ENCODE data around the gene PLEKHA6.
"Not testable (repeated sequence)": the region's sequence is repeated elsewhere in the genome, so short reads cannot be mapped to it uniquely, and the experiment has no call there.

The PLEKHA6 gene

DNA sequence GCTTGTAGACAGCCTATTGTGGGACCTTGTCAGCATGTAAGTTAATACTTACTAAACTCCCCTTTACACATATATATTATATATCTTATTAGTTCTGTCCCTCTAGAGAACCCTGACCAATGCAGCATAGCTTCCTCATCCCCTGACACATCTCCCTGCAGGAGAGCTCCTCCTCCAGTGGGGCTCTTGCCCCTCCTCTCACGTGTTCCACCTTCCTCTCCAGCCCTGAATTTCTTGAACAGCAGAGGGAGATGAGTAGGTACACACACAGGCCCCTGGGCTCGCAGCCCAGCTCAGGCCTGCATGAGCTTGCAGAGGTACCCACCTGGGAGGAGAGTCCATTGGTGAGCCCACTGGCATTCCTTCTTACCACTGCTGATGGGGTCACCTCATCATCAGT, 118.7 kb downstream of the PLEKHA6 start:
- no peak for DNase-seq (ENCODE audit: low spot score)

DNA sequence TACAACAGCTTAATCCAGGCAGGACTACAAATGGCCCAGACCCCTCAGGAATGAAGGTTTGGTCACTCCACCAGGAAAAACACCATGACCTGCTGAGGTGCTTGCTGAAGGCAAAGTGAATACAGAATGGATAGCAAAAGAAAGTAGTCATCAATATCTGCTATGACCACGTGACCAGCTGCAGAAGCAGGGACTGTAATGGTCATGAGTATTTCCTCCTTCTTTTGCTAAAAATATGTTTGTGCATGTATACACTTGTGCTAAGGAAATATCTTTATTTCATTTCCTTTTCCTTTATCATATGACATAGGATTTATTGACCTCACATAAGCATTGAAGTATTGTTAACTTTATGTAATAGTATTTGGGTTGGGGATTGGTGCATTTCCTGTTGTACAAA, 119.5 kb downstream of the PLEKHA6 start:
- no peak for DNase-seq (ENCODE audit: low spot score)

DNA sequence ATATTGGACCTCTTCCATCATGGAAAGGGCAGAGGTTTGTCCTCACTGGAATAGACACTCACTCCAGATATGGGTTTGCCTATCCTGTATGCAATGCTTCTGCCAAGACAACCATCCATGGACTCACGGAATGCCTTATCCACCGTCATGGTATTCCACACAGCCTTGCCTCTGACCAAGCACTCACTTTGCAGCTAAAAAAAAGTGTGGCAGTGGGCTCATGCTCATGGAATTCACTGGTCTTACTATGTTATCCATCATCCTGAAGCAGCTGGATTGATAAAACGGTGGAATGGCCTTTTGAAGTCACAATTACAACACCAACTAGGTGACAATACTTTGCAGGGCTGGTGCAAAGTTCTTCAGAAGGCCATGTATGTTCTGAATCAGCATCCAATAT, 120.3 kb downstream of the PLEKHA6 start:
- not testable (repeated sequence) for DNase-seq (ENCODE audit: low spot score)

DNA sequence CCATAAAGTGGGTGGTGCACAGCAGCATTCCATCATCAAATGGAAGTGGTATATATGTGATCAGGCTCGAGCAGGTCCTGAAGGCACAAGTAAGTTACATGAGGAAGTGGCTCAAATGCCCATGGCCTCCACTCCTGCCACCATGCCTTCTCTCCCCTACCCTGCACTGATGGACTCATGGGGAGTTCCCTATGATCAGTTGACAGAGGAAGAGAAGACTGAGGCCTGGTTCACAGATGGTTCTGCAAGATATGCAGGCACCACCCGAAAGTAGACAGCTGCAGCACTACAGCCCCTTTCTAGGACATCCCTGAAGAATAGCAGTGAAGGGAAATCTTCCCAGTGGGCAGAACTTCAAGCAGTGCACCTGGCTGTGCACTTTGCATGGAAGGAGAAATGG, 121.2 kb downstream of the PLEKHA6 start:
- not testable (repeated sequence) for DNase-seq (ENCODE audit: low spot score)

DNA sequence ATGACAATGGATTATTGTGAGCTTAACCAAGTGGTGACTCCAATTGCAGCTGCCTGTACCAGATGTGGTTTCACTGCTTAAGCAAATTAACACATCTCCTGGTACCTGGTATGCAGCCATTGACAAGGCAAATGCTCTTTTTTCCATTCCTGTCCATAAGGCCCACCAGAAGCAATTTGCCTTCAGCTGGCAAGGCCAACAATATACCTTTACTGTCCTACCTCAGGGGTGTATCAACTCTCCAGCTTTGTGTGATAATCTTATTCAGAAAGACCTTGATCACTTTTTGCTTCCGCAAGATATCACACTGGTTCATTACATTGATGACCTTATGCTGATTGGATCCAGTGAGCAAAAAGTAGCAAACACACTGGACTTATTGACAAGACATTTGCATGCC, 122.2 kb downstream of the PLEKHA6 start:
- not testable (repeated sequence) for DNase-seq (ENCODE audit: low spot score)

DNA sequence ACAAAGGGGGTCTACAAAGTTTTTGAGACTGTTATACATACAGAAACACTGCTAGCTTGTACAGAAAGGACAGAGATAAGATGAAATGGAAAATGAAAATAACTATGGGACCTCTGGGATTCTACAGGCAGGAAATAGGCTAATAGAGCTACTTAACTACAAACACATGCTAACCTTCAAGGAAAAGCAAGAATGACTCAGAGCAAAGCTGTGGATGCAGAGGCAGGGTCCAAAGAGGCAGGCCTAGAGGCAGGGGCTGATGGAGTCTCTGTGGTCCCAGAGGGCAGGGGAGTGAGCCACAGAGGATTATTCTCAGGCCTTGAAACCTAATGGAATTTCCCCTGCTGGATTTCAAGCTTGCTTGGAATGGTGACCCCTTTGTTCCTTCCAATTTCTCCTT, 127.2 kb downstream of the PLEKHA6 start:
- DNase-seq (ENCODE audit: low spot score), result no peak

DNA sequence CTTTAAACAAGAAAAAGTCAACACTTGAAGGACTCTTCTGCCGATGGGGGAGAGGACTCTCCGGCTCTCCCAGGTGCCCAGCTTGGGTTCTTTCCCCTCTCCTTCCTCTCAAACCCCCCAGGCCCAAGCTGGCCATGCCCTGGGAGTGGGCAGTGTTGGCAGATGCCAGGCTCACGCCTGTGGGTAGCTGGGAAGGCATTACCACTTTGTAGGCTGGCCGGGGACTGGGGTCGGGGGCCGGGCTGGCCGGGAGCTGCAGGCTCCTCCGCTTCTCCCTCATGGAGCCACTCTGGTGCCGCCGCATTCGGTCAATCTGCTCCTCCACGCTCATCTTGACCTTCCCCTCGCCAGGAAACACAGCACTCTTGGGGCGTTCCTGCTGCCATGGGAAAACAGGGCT, 129.5 kb downstream of the PLEKHA6 start:
- no peak for DNase-seq (ENCODE audit: low spot score)

DNA sequence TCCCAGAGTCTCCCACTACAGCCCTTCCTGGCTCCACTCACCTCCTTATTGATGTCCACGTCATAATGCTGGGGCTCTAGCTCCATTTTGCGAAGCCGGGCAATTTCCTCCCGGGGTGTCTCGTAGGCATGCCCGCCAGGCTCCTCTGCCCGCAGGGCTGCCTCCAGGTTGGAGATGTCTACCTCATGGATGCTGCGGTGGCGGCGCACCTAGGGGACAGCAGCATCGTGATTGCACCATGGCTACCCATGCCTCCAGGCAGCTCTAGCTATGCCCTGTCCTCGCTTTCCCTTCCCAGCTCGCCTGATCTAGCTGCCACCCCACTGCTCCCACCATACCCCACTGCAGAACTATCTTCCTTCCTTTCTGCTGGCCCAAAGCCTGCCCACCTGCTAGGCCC, 130.8 kb downstream of the PLEKHA6 start:
- no peak for DNase-seq (ENCODE audit: low spot score)

DNA sequence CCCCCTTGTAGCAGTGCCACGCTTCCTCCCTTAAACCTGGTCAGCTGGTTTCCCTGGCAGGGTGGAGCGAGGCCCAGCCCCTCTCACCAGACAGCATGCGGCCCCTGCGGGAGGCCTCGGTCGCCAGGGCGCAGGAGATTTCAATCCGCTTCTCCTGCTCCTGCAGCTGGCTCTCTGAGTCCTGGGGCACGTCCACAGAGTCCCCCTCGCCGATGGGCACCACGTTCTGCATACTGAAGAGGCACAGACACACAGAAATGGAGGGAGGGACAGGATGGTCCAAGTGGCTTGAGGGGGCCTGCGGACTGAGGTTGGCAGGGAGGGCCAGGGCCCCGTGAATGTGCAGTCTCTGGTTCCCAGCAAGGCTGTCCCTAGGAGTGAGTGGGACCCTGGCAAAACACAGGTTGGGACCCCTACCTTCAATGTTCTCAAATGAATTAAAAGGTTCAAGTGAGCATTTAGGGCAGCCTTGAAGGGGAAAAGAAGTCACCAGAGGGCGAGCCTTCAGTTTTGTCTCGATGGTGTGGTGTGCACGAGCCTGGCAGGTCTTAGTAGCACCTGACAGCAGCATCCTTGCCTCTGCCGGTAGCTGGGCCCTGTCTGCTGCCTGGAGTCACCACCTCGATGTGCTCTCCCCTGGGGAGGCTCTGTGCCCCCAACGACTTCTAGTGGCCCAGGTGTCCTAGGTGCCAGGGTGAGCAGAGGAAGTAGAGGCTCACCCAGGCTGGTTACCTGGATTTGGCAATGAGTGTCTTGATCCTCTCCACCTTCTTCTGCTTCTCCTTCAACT, 131.5 kb downstream of the PLEKHA6 start:
- no peak for DNase-seq (ENCODE audit: low spot score)

DNA sequence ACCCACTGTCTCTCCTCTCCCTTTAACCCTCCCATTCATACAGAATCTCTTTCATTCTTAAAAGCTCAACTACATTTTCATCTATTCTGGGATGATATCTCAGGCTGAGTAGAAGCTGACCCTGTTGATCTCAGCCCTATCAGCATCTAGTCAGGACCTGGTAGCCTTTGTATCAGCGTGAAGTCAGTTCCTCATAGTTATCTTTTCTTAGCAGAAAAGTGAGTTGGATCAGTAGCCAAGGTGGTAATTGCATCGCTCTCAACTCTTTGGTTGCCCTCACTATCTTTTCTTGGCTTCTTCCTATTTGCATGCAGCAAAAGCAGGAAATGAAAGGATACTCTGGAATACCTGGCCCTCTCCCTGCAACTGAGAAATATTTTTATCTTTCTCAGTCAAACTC, 132.4 kb downstream of the PLEKHA6 start:
- DNase-seq (ENCODE audit: low spot score), result no peak

DNA sequence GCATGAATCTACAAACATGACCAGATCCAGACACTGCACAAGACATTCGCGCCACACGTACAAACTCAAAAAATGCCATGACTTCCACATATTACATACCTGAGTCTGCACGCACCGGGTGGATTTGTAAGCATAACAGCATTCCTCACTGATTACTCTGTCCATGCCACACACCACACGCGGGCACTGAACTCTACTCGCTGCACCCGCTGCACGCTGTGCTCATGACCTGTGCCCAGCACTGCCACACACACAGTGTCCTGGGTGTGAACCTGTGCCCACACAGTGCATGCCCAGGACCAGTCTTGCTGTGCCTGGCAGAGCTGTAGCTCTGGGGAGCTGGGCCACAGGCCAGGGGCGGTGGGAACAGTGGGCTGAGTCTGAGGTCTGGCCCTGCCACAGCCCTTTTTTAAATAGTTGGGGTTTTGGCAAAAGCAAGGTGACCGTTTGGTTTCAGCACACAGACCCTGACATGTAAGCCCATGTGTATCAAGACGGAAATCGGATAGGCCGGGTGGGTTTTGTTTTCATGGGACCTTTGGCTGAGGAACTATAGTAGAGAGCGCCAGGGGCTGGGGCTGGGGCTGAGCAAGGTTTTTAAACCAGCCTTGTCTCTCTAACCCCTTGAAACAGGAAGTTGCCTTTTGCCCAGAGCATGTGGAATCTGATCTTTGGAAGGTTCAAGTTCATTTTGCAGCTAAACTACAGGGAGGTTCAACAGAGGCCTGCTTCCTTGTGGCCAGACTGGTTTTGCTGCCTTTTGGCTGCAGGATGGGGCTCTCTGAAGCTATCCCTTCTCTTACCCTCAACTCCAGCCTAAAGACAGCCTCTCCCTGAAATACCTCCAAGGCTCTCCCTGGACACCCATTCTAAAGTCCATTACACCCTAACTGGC, 133.6 kb downstream of the PLEKHA6 start:
- DNase-seq (ENCODE audit: low spot score), result no peak

DNA sequence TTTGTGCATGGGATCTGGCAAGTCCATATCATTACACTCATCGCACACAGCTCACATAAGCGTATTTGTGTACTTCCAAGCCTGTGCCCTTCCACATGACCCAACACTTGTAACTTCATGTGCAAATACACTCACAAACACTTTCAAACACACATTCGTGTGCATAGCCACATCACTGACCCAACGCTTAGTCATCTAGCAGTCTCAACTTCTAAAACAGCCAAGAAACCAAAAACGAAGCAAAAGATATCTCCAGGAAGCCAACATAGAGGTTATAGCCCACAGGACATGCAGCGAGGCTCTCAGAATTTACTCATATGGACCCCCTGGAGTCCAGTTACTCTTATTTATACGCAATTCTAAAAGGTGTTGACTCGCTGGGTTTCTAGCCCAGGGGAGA, 135.1 kb downstream of the PLEKHA6 start:
- DNase-seq (ENCODE audit: low spot score), result no peak

DNA sequence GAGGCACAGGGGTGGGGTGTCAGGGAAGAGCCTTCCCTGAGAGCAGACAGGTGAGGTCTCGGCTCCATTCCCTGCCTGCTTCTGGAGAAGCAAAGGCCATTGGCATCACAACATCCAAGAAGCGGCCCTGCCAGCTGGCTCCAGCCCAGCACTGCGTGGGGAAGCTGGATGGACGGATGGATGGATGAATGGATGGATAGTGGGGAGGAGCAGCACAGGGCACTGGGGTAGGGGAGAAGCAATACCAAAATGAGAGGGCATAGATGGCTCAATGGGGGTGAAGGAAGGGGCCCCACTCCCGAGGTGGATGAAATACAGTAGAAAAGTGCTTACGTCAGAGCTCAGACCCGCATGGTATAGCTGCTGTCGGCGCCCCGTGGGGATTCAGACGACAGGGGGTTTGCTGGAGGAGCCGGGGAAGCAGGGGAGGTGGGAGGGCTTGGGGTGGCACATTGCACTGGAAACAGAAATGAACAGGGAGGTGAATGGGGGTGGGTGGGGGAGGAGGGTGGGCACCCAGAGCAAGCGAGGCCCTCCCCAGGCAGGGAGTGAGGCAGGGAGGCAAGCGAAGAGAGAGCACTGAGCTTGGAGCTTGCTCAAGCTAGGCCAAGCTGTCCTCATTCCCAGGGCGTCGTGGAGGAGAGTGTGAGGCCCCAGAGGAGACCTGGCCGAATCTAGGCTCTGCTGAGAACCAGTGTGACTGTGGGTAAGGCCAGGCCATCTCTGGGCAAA, 136.4 kb downstream of the PLEKHA6 start:
- DNase-seq (ENCODE audit: low spot score), result no peak

DNA sequence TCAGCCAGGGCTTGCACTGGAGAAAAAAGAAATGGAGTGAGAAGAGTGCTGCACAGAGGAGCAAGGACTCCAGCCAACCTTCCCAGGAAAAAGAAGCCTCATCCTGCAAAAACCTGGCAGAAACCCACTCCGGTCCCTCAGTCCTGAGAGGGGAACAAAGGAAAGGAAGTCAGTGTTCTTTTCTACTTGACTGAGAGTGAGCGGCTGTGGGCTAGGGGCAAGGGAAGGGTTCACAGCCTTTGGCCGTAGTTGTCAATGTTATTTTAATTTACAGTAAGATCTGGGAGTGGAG, 137.0 kb downstream of the PLEKHA6 start:
- no peak for DNase-seq (ENCODE audit: low spot score)

DNA sequence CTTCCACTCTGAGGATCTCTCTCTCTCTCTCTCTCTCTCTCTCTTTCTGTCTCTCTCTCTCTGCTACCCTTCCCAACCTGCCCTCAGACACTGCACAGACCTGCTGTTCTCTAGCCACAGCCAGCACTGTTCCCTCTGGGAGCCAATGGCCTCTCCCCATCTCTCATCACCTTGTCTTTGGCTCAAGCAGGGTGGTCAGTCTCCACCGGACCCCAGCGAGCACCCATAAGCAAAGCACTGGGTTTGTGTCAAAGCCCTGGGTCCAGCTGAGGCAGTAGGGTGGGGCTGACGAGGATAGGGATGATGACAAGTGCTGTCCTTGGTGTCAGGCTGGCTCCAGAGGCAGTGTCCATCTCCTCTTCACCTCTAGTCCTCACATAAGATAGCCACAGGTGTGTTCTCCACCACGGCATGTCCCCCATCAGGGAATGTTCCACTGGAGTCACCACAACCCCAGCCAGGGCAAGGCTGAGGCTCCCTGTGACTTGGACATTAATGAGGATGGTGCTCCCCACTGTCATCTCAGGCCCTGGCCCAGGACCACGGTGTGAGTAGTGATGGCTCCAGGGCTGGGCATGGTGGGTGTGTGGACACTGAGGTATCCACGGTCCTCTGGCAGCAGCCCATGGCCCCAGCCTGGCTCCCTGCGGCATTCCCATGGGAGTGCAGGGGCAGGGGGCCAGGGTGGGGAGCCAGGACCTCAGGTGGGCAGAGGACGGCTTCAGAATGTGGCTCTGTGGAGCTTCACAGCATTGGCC, 137.5 kb downstream of the PLEKHA6 start:
- DNase-seq (ENCODE audit: low spot score), result no peak

DNA sequence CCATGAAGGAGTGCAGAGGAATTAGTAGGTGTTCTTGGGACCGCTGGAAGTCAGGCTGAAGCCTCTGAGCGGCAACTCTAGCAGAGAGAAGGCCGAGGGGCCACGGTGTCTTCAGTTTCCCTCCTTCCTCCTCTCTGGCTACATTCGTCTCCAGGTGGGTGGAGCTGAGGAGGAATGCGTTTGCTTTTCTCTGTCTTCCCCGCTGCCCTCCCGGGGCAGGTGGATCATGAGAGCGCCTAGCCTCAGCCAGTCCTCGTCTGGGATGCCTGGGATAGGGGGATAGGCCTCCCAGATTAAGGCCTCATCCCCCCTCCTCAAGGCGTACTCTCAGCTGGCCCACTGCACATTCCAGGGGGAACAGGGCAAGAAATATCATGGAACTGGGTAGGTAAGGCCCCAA, 138.5 kb downstream of the PLEKHA6 start:
- DNase-seq (ENCODE audit: low spot score), result no peak

DNA sequence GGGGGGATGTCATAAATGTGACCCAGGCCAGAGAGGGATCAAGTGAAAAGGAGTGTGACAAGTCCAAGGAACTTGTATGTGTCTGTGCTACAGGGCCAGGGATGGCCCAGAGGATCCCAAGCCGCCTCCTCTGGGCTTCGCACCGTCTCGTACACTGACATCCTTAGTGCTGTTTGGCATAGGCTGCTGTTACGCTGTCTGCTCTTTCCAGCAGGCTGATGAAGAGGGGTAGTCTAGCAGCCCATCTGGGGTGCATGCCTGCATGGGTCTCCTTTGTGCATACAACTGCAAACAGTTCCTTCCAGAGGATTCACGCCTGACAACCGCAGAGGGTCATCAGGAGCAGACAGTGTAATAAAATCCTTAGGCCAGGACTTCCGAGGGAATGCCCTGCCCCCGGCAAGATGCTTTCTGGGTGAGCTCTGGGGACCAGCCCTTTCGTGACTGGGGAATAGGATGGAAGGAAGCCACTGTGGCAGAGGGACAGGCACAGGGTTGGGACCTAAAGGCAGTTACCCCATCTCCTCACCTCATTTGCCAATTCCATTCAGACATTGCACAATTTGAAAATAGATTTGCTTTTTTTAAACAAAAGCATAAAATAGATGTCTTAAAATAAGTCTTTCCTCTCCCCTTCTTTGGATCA, 139.6 kb downstream of the PLEKHA6 start:
- no peak for DNase-seq (ENCODE audit: low spot score)

DNA sequence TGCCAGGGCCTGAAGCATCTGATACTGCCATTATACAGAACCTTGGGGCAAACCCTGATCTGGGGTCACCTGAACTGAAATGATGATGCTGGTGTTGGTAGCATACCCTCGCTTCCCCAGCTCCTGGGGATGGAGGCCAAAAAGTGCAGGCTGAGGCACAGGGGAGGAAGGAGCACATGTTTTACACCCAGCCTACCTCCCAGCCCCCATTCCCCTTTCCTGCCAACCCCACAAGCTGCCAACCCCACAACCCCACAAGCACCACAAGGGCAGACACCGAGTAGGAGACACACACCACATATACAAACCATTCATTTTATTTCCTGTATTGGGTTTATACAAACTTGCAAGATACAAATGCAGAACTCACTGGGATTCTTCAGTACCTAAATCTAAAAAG, 141.2 kb downstream of the PLEKHA6 start:
- DNase-seq (ENCODE audit: low spot score), result no peak

DNA sequence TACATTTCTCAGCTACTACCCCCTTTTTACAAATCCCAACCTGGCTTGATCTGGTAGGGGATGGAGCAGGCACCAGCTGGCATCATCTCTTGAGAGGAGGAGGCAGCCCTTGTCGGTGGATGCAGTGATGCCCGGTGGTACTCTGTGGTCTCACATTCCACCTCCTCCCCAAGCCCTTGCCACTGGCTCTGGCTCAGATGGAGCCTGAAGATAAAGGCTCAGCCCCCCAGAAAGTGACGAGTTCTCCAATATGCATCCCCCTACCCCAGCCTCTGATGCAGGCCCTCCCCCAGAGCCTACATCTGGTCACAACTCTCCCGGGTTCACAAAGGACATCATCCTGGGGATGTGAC, 142.1 kb downstream of the PLEKHA6 start:
- DNase-seq (ENCODE audit: low spot score), result no peak

DNA sequence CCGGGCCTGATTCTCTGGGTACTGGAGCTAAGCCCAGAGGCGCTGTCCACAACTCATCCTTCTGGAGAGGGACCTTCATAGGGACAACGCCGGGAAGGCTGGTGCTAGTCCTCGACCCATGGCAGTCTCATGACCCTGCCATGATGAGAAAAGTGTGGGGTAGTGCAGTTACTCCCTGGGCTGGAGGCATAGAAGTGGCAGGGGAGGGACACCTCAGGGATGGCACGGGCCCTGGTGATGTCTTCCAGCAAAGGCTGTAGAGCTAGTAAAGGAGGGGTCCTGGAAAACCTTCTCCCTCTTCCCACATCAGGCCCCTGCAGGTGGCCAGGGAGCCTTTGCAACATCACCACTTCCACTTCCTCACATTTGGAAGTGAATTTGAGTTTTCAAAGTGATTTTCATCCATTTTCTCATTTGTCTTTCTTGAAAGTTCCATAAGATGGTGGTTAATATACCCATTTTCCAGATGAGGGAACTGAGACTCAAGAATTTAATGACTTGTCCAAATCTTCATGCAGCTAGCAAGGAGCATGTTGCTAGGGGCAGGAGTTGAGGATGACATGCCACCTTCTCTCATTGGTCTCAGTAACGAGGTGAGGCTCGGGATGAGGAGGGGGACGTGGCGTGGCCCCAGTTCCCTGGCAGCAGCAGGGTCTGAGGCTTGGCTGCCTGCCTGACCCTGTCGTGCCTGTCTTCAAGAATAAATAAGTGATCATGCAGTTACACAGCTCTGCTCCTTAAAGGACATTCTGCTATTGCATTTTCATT, 142.7 kb downstream of the PLEKHA6 start:
- DNase-seq (ENCODE audit: low spot score), result no peak

DNA sequence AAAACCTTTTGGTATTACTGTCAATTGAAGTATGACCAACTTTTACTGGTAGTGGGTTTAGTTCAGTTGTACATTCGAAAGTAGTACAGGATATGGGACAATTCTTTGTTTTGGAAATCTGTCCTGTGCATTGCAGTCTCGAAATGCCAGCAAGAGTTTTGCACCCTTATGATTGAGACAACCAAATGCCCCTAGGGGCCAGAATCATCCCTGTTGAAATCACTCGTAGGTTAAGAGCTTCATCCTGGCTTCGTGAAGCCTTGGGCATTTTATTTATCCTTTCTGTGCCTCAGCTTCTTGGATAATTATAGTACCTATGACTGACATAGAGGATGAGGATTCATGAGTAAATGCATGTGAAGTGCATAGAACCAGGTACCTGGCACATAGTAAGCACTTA, 143.5 kb downstream of the PLEKHA6 start:
- no peak for DNase-seq (ENCODE audit: low spot score)

All from CD4-positive, alpha-beta T cell treated with Interleukin-2 at 100 ng/mL for 4 hours (primary cell).